ENCODE results near the gene SREBF2. TPM values are rescaled to one million over a fixed set of nuclear protein-coding genes. Genes with fewer than 3 reads are reported as not detected.

SREBF2 gene
- polyA plus RNA-seq, 1 donor from 2014 or later, result 73.0 TPM

DNA sequence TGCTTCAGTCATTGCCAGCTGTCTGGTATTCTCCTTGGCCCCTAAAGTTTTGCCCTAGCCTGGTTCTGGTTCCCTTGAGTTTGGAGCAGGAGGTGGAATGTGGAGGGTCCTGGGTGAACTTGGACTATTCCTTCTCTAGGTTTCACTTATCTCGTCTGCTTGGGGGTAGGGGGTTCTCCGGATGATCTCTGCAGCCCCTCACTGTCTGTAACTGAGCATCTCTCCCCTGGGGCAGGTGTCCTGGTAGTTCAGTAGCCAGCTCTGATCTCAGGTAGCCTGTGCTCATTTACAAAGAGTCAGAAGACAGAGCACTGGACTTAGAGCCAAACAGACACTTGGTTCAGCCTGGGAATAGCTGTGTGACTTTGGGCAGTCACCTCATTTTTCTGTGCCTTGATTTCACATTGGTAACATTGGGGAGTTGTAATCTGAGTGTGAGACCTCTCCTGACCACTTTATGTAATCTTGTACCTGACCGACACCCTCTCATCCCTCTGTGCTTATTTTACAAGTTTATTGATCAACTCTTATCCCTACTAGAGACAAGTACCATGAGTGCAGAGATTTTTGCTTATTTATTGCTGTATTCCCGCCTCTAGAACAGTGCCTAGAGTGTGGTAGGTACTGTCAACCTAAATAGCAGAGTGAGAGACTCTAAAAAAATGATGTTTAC is 31.6 kb upstream of the SREBF2 start:
- Histone ChIP-seq H3K4me3 (ENCODE audit: low read length) (peak overlapping the region; percentile 85), H4K20me1 (ENCODE audit: insufficient read depth) (no peaks in the 10 kb centered on the region), H2AFZ (ENCODE audit: low read depth, low read length) (peak overlapping the region; percentile 78), H3K9me2 (ENCODE audit: insufficient read depth, low read length) (no peaks in the 10 kb centered on the region), H3K27ac (ENCODE audit: low read length) (peak overlapping the region; percentile 74), H3K4me2 (ENCODE audit: low read length) (peak overlapping the region; percentile 97), H3F3A (ENCODE audit: insufficient read depth, low read length, poor library complexity, severe bottlenecking) (no peaks in the 10 kb centered on the region), H3K79me2 (replicated peaks; ENCODE audit: insufficient read depth, low read length) (peaks cover 6% of the 10 kb centered on the region), H3K9me3 (ENCODE audit: low read length) (no peaks in the 10 kb centered on the region), H3K9ac (ENCODE audit: low read length) (peak overlapping the region; percentile 82), H3K36me3 (ENCODE audit: insufficient read depth, low read length) (no peaks in the 10 kb centered on the region), H3K27me3 (ENCODE audit: insufficient read depth, low read depth, low read length) (no peaks in the 10 kb centered on the region)
- no peak for TF ChIP-seq TAF1 (IDR thresholded peaks at IDR 0.05; ENCODE audit: low read depth)
- no peak for TF ChIP-seq EP300 (conservative IDR thresholded peaks at IDR 0.05; ENCODE audit: poor library complexity, severe bottlenecking)
- no peak for TF ChIP-seq MXI1 (conservative IDR thresholded peaks at IDR 0.05; ENCODE audit: poor library complexity, severe bottlenecking)
- no peak for TF ChIP-seq EZH2 (IDR thresholded peaks at IDR 0.05; ENCODE audit: borderline replicate concordance, insufficient read depth, low read length, poor library complexity, severe bottlenecking)
- no peak for TF ChIP-seq SMC3 (conservative IDR thresholded peaks at IDR 0.05; ENCODE audit: poor library complexity)

DNA sequence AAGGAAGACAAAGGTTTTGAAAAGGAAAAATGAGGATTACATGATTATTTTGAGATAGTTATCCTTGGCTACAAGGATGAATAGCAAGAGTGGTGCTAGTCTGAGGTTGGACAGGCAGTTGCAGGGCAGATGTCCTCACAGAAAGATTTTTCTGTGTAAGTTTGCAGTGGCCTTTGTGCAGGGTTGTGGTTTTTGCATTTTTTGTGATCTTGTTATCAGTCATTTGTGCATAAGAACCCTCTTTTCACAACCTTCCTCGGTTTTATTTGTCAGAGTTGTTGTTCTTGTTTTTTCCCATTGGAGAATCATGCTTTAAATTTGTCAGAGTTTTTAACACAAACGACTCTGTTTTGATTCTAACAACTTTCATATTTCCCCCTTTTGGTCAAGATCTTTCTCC is 31.0 kb upstream of the SREBF2 start:
- Histone ChIP-seq H3K36me3 (ENCODE audit: insufficient read depth, low read length) (no peaks in the 10 kb centered on the region), H4K20me1 (ENCODE audit: insufficient read depth) (no peaks in the 10 kb centered on the region), H3K4me2 (ENCODE audit: low read length) (peak overlapping the region; percentile 97), H3K9me2 (ENCODE audit: insufficient read depth, low read length) (no peaks in the 10 kb centered on the region), H3K27me3 (ENCODE audit: insufficient read depth, low read depth, low read length) (no peaks in the 10 kb centered on the region), H3F3A (ENCODE audit: insufficient read depth, low read length, poor library complexity, severe bottlenecking) (no peaks in the 10 kb centered on the region), H3K79me2 (replicated peaks; ENCODE audit: insufficient read depth, low read length) (peaks cover 6% of the 10 kb centered on the region), H3K9ac (ENCODE audit: low read length) (peak overlapping the region; percentile 82), H2AFZ (ENCODE audit: low read depth, low read length) (no peak overlapping the region), H3K4me3 (ENCODE audit: low read length) (peak overlapping the region; percentile 85), H3K27ac (ENCODE audit: low read length) (no peak overlapping the region), H3K9me3 (ENCODE audit: low read length) (no peaks in the 10 kb centered on the region)
- TF ChIP-seq SMC3 (conservative IDR thresholded peaks at IDR 0.05; ENCODE audit: poor library complexity) (no peak), TAF1 (IDR thresholded peaks at IDR 0.05; ENCODE audit: low read depth) (no peak), RAD21 (conservative IDR thresholded peaks at IDR 0.05) (no peak), EZH2 (IDR thresholded peaks at IDR 0.05; ENCODE audit: borderline replicate concordance, insufficient read depth, low read length, poor library complexity, severe bottlenecking) (no peak), MXI1 (conservative IDR thresholded peaks at IDR 0.05; ENCODE audit: poor library complexity, severe bottlenecking) (no peak), POLR2AphosphoS5 (IDR thresholded peaks at IDR 0.05) (no peak), EP300 (conservative IDR thresholded peaks at IDR 0.05; ENCODE audit: poor library complexity, severe bottlenecking) (no peak)
- TF ChIP-seq, protein P1, sequence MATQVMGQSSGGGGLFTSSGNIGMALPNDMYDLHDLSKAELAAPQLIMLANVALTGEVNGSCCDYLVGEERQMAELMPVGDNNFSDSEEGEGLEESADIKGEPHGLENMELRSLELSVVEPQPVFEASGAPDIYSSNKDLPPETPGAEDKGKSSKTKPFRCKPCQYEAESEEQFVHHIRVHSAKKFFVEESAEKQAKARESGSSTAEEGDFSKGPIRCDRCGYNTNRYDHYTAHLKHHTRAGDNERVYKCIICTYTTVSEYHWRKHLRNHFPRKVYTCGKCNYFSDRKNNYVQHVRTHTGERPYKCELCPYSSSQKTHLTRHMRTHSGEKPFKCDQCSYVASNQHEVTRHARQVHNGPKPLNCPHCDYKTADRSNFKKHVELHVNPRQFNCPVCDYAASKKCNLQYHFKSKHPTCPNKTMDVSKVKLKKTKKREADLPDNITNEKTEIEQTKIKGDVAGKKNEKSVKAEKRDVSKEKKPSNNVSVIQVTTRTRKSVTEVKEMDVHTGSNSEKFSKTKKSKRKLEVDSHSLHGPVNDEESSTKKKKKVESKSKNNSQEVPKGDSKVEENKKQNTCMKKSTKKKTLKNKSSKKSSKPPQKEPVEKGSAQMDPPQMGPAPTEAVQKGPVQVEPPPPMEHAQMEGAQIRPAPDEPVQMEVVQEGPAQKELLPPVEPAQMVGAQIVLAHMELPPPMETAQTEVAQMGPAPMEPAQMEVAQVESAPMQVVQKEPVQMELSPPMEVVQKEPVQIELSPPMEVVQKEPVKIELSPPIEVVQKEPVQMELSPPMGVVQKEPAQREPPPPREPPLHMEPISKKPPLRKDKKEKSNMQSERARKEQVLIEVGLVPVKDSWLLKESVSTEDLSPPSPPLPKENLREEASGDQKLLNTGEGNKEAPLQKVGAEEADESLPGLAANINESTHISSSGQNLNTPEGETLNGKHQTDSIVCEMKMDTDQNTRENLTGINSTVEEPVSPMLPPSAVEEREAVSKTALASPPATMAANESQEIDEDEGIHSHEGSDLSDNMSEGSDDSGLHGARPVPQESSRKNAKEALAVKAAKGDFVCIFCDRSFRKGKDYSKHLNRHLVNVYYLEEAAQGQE (IDR thresholded peaks at IDR 0.05; ENCODE audit: borderline replicate concordance), result no peak
- TF ChIP-seq, protein P2, sequence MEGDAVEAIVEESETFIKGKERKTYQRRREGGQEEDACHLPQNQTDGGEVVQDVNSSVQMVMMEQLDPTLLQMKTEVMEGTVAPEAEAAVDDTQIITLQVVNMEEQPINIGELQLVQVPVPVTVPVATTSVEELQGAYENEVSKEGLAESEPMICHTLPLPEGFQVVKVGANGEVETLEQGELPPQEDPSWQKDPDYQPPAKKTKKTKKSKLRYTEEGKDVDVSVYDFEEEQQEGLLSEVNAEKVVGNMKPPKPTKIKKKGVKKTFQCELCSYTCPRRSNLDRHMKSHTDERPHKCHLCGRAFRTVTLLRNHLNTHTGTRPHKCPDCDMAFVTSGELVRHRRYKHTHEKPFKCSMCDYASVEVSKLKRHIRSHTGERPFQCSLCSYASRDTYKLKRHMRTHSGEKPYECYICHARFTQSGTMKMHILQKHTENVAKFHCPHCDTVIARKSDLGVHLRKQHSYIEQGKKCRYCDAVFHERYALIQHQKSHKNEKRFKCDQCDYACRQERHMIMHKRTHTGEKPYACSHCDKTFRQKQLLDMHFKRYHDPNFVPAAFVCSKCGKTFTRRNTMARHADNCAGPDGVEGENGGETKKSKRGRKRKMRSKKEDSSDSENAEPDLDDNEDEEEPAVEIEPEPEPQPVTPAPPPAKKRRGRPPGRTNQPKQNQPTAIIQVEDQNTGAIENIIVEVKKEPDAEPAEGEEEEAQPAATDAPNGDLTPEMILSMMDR (IDR thresholded peaks at IDR 0.05; ENCODE audit: poor library complexity, severe bottlenecking), result no peak
